ENCODE data around the gene FAM151A.

- TF ChIP-seq, protein P1, sequence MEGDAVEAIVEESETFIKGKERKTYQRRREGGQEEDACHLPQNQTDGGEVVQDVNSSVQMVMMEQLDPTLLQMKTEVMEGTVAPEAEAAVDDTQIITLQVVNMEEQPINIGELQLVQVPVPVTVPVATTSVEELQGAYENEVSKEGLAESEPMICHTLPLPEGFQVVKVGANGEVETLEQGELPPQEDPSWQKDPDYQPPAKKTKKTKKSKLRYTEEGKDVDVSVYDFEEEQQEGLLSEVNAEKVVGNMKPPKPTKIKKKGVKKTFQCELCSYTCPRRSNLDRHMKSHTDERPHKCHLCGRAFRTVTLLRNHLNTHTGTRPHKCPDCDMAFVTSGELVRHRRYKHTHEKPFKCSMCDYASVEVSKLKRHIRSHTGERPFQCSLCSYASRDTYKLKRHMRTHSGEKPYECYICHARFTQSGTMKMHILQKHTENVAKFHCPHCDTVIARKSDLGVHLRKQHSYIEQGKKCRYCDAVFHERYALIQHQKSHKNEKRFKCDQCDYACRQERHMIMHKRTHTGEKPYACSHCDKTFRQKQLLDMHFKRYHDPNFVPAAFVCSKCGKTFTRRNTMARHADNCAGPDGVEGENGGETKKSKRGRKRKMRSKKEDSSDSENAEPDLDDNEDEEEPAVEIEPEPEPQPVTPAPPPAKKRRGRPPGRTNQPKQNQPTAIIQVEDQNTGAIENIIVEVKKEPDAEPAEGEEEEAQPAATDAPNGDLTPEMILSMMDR (IDR thresholded peaks at IDR 0.05; ENCODE audit: insufficient read depth, low read length, poor library complexity, severe bottlenecking): no peak
- TF ChIP-seq EZH2phosphoT487 (conservative IDR thresholded peaks at IDR 0.05; ENCODE audit: low read length): no peak
Observed at GRCh38 chr1:54566438-54567141, 56.7 kb downstream of the FAM151A start.
